Measurements from ENCODE around the gene HPCAL1. TPM values are rescaled to one million over a fixed set of nuclear protein-coding genes. Genes with fewer than 3 reads are reported as not detected.

HPCAL1 gene
- polyA plus RNA-seq, 3 donors, result 82.1 to 99.5 (median 98.0) TPM

DNA sequence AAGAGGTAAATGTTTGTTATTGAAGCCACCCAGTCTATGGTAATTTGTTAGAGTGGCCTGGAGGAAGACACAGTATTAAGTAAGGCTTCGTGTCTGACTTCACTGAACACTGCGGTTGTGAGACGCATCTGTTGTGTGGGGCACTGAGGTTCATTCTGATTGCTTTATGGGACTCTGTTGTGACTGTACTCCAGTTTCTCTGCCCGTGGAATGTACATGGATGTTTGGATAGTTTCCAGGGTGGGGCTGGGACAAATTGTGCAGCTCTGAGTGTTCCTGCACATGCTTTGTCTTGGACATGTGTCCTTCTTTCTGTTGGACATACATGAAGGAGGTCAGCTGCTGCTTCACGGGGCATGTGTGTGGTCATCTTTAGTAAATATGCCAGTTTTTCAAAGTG is 86.9 kb downstream of the HPCAL1 start:
- peaks cover 89% of the 10 kb centered on the region for H4K20me1 ChIP-seq (ENCODE audit: insufficient read depth, low read length)
- TF ChIP-seq, protein P1, sequence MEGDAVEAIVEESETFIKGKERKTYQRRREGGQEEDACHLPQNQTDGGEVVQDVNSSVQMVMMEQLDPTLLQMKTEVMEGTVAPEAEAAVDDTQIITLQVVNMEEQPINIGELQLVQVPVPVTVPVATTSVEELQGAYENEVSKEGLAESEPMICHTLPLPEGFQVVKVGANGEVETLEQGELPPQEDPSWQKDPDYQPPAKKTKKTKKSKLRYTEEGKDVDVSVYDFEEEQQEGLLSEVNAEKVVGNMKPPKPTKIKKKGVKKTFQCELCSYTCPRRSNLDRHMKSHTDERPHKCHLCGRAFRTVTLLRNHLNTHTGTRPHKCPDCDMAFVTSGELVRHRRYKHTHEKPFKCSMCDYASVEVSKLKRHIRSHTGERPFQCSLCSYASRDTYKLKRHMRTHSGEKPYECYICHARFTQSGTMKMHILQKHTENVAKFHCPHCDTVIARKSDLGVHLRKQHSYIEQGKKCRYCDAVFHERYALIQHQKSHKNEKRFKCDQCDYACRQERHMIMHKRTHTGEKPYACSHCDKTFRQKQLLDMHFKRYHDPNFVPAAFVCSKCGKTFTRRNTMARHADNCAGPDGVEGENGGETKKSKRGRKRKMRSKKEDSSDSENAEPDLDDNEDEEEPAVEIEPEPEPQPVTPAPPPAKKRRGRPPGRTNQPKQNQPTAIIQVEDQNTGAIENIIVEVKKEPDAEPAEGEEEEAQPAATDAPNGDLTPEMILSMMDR (IDR thresholded peaks at IDR 0.05), result no peak
- H3K27me3 Mint-ChIP-seq (ENCODE audit: low read depth in 3 of 3), result no peaks in the 10 kb centered on the region
- no peak overlapping the region for H3K4me2 ChIP-seq (replicated peaks; ENCODE audit: extremely low read depth, low read length, poor library complexity, severe bottlenecking)
- intact Hi-C loops (cut with micrococcal nuclease), result loop anchor here in 1 of 2 donors (5.0 kb wide), 1 partner anchor 47 kb away; no protein-coding TSS in a partner anchor
- peak overlapping the region; percentile 23 for H3K9ac ChIP-seq (ENCODE audit: insufficient read depth, low read length, poor library complexity, severe bottlenecking)
- peaks cover 0 to 1% (median 0%) of the 10 kb centered on the region in 7 donors for H3K9me3 Mint-ChIP-seq
- no peaks in the 10 kb centered on the region for H3K27me3 ChIP-seq (ENCODE audit: control insufficient read depth in 2 of 2, insufficient read depth in 2 of 2, low read length in 2 of 2)
- peaks cover 95% of the 10 kb centered on the region for H3K79me2 ChIP-seq (ENCODE audit: insufficient read depth, low read length)
- no peaks in the 10 kb centered on the region for H3K9me3 ChIP-seq (replicated peaks in 1 of 2; ENCODE audit: control insufficient read depth in 1 of 2, insufficient read depth in 1 of 2, low read length in 2 of 2)
- peak overlapping the region in 6 of 7 donors; percentile 78 to 94 (median 88) for H3K27ac Mint-ChIP-seq
- no peak overlapping the region for H2AFZ ChIP-seq (ENCODE audit: insufficient read depth, low read depth, low read length, poor library complexity, severe bottlenecking)
- H3K4me1 ChIP-seq (ENCODE audit: control insufficient read depth in 1 of 2, insufficient read depth in 2 of 2, low read length in 2 of 2), result peaks cover 57 to 70% of the 10 kb centered on the region in 2 donors
- no peaks in the 10 kb centered on the region for H3K36me3 ChIP-seq (replicated peaks in 1 of 2; ENCODE audit: control insufficient read depth in 1 of 2, insufficient read depth in 2 of 2, low read length in 2 of 2)
- no peak overlapping the region for H3K4me3 ChIP-seq (replicated peaks in 1 of 3; ENCODE audit: low read depth in 2 of 3, low read length in 3 of 3)
- 85% methylated on average over 5 of the region's 5 CpGs for WGBS (ENCODE audit: insufficient coverage)
- peak overlapping the region; percentile 41 to 87 for H3K27ac ChIP-seq (ENCODE audit: low read depth in 1 of 2, low read length in 2 of 2)
- no peak for DNase-seq
- H3K4me3 Mint-ChIP-seq, result no peak overlapping the region
- H3K4me1 Mint-ChIP-seq, result peaks cover 80% of the 10 kb centered on the region
- peaks cover 21 to 24% of the 10 kb centered on the region in 2 donors for H3K36me3 Mint-ChIP-seq

DNA sequence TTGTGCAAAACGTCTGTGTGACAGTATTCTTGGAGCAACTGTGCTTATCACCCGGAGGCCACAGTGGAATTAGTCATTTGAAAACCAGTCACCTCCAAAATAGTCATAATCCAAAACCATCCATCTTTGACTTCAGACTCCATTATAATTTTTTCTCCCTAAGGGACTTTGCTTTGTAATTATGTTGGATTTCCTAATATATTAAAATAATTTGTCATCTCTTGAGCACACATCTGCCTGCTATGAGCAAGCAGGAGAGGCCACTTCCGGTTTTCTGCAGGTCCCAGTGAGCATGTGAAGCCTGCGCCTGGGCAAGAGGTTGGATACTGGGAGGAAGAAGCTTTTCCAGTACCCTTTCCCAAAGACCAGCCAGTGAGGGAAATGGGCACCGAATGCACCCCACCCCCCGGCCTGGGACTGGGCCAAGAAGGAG is 87.7 kb downstream of the HPCAL1 start:
- H3K4me3 Mint-ChIP-seq, result no peak overlapping the region
- peak; percentile 51 to 82 (median 67) for DNase-seq
- Histone ChIP-seq H2AFZ (ENCODE audit: insufficient read depth, low read depth, low read length, poor library complexity, severe bottlenecking) (no peak overlapping the region), H3K79me2 (ENCODE audit: insufficient read depth, low read length) (peaks cover 98% of the 10 kb centered on the region), H3K4me3 (replicated peaks in 1 of 3; ENCODE audit: low read depth in 2 of 3, low read length in 3 of 3) (no peak overlapping the region), H3K9me3 (replicated peaks in 1 of 2; ENCODE audit: control insufficient read depth in 1 of 2, insufficient read depth in 1 of 2, low read length in 2 of 2) (no peaks in the 10 kb centered on the region), H3K36me3 (replicated peaks in 1 of 2; ENCODE audit: control insufficient read depth in 1 of 2, insufficient read depth in 2 of 2, low read length in 2 of 2) (no peaks in the 10 kb centered on the region), H3K27ac (ENCODE audit: low read depth in 1 of 2, low read length in 2 of 2) (peak overlapping the region; percentile 41 to 87), H4K20me1 (ENCODE audit: insufficient read depth, low read length) (peaks cover 82% of the 10 kb centered on the region), H3K27me3 (ENCODE audit: control insufficient read depth in 2 of 2, insufficient read depth in 2 of 2, low read length in 2 of 2) (no peaks in the 10 kb centered on the region), H3K4me1 (ENCODE audit: control insufficient read depth in 1 of 2, insufficient read depth in 2 of 2, low read length in 2 of 2) (peaks cover 54 to 64% of the 10 kb centered on the region in 2 donors), H3K4me2 (replicated peaks; ENCODE audit: extremely low read depth, low read length, poor library complexity, severe bottlenecking) (peak overlapping the region; percentile 30), H3K9ac (ENCODE audit: insufficient read depth, low read length, poor library complexity, severe bottlenecking) (peak overlapping the region; percentile 23)
- intact Hi-C loops (cut with micrococcal nuclease), result no loop called here
- peaks cover 0 to 1% (median 0%) of the 10 kb centered on the region in 7 donors for H3K9me3 Mint-ChIP-seq
- H3K27me3 Mint-ChIP-seq (ENCODE audit: low read depth in 3 of 3), result no peaks in the 10 kb centered on the region
- peak overlapping the region; percentile 78 to 94 (median 88) for H3K27ac Mint-ChIP-seq
- WGBS (ENCODE audit: insufficient coverage), result no CpG with 5 or more reads among the region's 6 CpGs
- H3K4me1 Mint-ChIP-seq, result peaks cover 76% of the 10 kb centered on the region
- TF ChIP-seq, protein P1 (IDR thresholded peaks at IDR 0.05), result no peak
- peaks cover 21 to 25% of the 10 kb centered on the region in 2 donors for H3K36me3 Mint-ChIP-seq
